Measurements from ENCODE around the gene WDR82. TPM values are rescaled to one million over a fixed set of nuclear protein-coding genes. Genes with fewer than 3 reads are reported as not detected.

WDR82 gene
- total and polyA plus RNA-seq, 2 of the 8 experiments (the other 6 are each of a cell fraction or from before 2014, with no cell fraction given) = 33.5 to 82.7 TPM

- no peak for TF ChIP-seq CHD7 (IDR thresholded peaks at IDR 0.05; ENCODE audit: insufficient replicate concordance, low read length)
- no peak for TF ChIP-seq JUN (IDR thresholded peaks at IDR 0.05; ENCODE audit: low read depth, low read length)
- no peak for TF ChIP-seq NRF1 (IDR thresholded peaks at IDR 0.05; ENCODE audit: low read depth, low read length)
- no peak for TF ChIP-seq TEAD4 (IDR thresholded peaks at IDR 0.05; ENCODE audit: low read depth, low read length)
- no peak for TF ChIP-seq CHD2 (IDR thresholded peaks at IDR 0.05; ENCODE audit: low read length)
- TF ChIP-seq SIRT6 (IDR thresholded peaks at IDR 0.05; ENCODE audit: low read length) = no peak
- TF ChIP-seq NANOG (IDR thresholded peaks at IDR 0.05; ENCODE audit: insufficient read depth, low read depth, low read length, poor library complexity, severe bottlenecking) = no peak
- no peak for TF ChIP-seq ATF3 (IDR thresholded peaks at IDR 0.05; ENCODE audit: insufficient read depth, low read depth, low read length)
- no peak for TF ChIP-seq SIX5 (IDR thresholded peaks at IDR 0.05; ENCODE audit: low read depth, low read length)
- TF ChIP-seq GABPA (IDR thresholded peaks at IDR 0.05; ENCODE audit: borderline replicate concordance, insufficient read depth, low read length) = no peak
- no peak for TF ChIP-seq TAF1 (IDR thresholded peaks at IDR 0.05; ENCODE audit: low read depth, low read length)
- no peak for TF ChIP-seq BCL11A (IDR thresholded peaks at IDR 0.05; ENCODE audit: low read depth in 2 of 2, low read length in 2 of 2)
Measured at GRCh38 chr3:52213901-52214300, 64.5 kb downstream of the WDR82 start (continued).
